Measurements from ENCODE around the gene HINT2. TPM values are rescaled to one million over a fixed set of nuclear protein-coding genes. Genes with fewer than 3 reads are reported as not detected.

The HINT2 gene
- total RNA-seq, 1 experiment from 2014 or later, result 35.9 TPM

- H3K56ac ChIP-seq (ENCODE audit: insufficient read length, low read depth, low read length), result no peak overlapping the region
These were observed 21.4 kb downstream of the HINT2 start for GRCh38 chr9:35793461-35793860.

More at GRCh38 chr9:35793461-35793860, 21.4 kb downstream of the HINT2 start:
- H4K8ac ChIP-seq (replicated peaks; ENCODE audit: insufficient read length, low read depth, low read length), result no peak overlapping the region
- no peaks in the 10 kb centered on the region for H3K9me3 ChIP-seq (ENCODE audit: control insufficient read depth, low read depth, low read length)
- no peak for TF ChIP-seq CTCF (conservative IDR thresholded peaks at IDR 0.05)
- H2AFZ ChIP-seq (ENCODE audit: low read length), result no peak overlapping the region
- H3K79me1 ChIP-seq (ENCODE audit: insufficient read depth, low read depth, low read length, poor library complexity, severe bottlenecking), result no peaks in the 10 kb centered on the region
- H3K14ac ChIP-seq (ENCODE audit: insufficient read depth, low read length), result no peak overlapping the region
- no peak for DNase-seq
- no peak overlapping the region for H2BK15ac ChIP-seq (ENCODE audit: low read depth, low read length)
- H2AK5ac ChIP-seq (ENCODE audit: insufficient read length, low read length), result no peak overlapping the region
- H3K23me2 ChIP-seq (ENCODE audit: insufficient read length, low read depth, low read length, poor library complexity, severe bottlenecking), result peaks cover 3% of the 10 kb centered on the region
- WGBS (ENCODE audit: extremely low coverage, insufficient read length, low lambda C conversion rate), result no CpG with 5 or more reads among the region's 2 CpGs
- H2BK20ac ChIP-seq (ENCODE audit: low read depth, low read length, poor library complexity, severe bottlenecking), result no peak overlapping the region
- H3K36me3 Mint-ChIP-seq (ENCODE audit: insufficient read depth in 1 of 3, low read depth in 3 of 3), result no peaks in the 10 kb centered on the region; a peak in 1 of 7 replicates
- no peak overlapping the region for H3T11ph ChIP-seq (ENCODE audit: low read length)
- no peak overlapping the region for H3K9ac ChIP-seq (ENCODE audit: extremely low read depth, insufficient read length, low read length)
- no peak overlapping the region for H2BK120ac ChIP-seq (ENCODE audit: low read depth, low read length, poor library complexity, severe bottlenecking)
- H3K27me3 Mint-ChIP-seq (ENCODE audit: low read depth), result peaks cover 4% of the 10 kb centered on the region
- no peak overlapping the region; a peak in 1 of 7 replicates for H3K27ac Mint-ChIP-seq
- no peak overlapping the region for H3K23ac ChIP-seq (ENCODE audit: insufficient read length, low read depth, low read length)
- no peak overlapping the region for H4K91ac ChIP-seq (ENCODE audit: insufficient read length, low read depth, low read length)
- no peak overlapping the region for H3K4me2 ChIP-seq (ENCODE audit: insufficient read depth, insufficient read length, low read length)
- H3K79me2 ChIP-seq (ENCODE audit: insufficient read depth, low read length), result no peaks in the 10 kb centered on the region
- no peaks in the 10 kb centered on the region for H3K27me3 ChIP-seq (ENCODE audit: insufficient read depth, low read length)
- H4K20me1 ChIP-seq (ENCODE audit: control insufficient read depth, insufficient read depth, insufficient read length), result no peaks in the 10 kb centered on the region
- H2BK12ac ChIP-seq (ENCODE audit: insufficient read length, low read depth, low read length), result no peak overlapping the region
- H3K9me3 Mint-ChIP-seq, result no peaks in the 10 kb centered on the region
- H3K4me1 Mint-ChIP-seq, result peaks cover 17 to 22% of the 10 kb centered on the region in 2 experiments
- H3K27ac ChIP-seq (ENCODE audit: insufficient read length, low read depth, low read length), result no peak overlapping the region
- no peak overlapping the region; a peak in 1 of 5 replicates for H3K4me3 Mint-ChIP-seq
- no peak overlapping the region for H3K18ac ChIP-seq (ENCODE audit: insufficient read length, low read depth, low read length)
- H3K4me1 ChIP-seq (ENCODE audit: insufficient read depth, low read length), result no peaks in the 10 kb centered on the region
- H3K4ac ChIP-seq (ENCODE audit: low read depth, low read length), result no peak overlapping the region
- H2BK5ac ChIP-seq (ENCODE audit: insufficient read length, low read length), result no peak overlapping the region
- no peak overlapping the region for H4K5ac ChIP-seq (ENCODE audit: insufficient read length, low read depth, low read length)

Data from H9 (cell line).